Neural progenitor cell (in vitro differentiated cells): ENCODE data around the gene SPTBN1.

Experiments used
- CTCF ChIP-seq: fragments of 200-600 bp; sonication (generic); IDR thresholded peaks from 2 replicates; pipeline ENCODE4 v1.5.1; 2017; ENCODE audit warnings: antibody characterized with exemption, mild to moderate bottlenecking
- EZH2phosphoT487 ChIP-seq: fragments of 200-600 bp; sonication (generic); IDR thresholded peaks from 2 replicates; pipeline ENCODE4 v1.6.1; 2017; ENCODE audit warnings: antibody characterized with exemption

DNA sequence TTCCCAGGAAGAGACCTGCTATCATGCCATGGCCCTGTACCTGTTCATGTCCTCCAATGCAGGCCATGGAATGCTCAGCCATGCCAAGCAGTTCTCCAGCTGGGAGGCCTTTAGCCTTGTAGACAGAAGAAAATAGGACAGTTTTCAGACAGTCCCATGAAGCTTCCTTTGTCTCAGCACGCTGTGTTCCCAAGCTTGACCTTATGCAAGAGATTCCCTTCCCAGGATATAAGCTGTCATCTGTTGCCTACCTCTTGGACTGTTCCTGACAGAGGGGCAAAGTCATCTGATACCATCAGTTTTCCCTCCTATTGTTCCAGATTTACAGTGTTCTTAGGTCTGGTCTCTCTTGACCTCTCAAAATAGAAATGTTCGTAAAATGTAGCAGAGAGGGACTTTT is 170.8 kb downstream of the SPTBN1 start:
- TF ChIP-seq CTCF = no peak
- TF ChIP-seq EZH2phosphoT487 = no peak
